HEK293 (cell line): Measurements from ENCODE around the gene PPM1N.

Experiments used
- CTCF ChIP-seq: fragments of 450-650 bp; formaldehyde crosslinking; IDR thresholded peaks from 2 replicates; pipeline ENCODE4 v1.5.1; 2016; ENCODE audit warnings: missing biosample characterization, missing genetic modification characterization
- REST ChIP-seq: fragments of 450-650 bp; formaldehyde crosslinking; IDR thresholded peaks from 2 replicates; pipeline ENCODE4 v1.5.1; 2016; ENCODE audit warnings: missing biosample characterization, missing genetic modification characterization
- TCF7L2 ChIP-seq: IDR thresholded peaks from 2 replicates; pipeline ENCODE4 v1.6.1; 2011; ENCODE audit warnings: low read depth, mild to moderate bottlenecking, inconsistent platforms, low read length, moderate library complexity, borderline replicate concordance
- YY1 ChIP-seq: fragments of 450-650 bp; formaldehyde crosslinking; IDR thresholded peaks from 2 replicates; pipeline ENCODE4 v1.5.1; 2018; ENCODE audit warnings: missing biosample characterization, missing genetic modification characterization
- ZBTB20 ChIP-seq: fragments of 450-650 bp; formaldehyde crosslinking; IDR thresholded peaks from 2 replicates; pipeline ENCODE4 v1.5.1; 2016; ENCODE audit warnings: missing biosample characterization, missing genetic modification characterization
- ZIC2 ChIP-seq: fragments of 450-650 bp; formaldehyde crosslinking; IDR thresholded peaks from 2 replicates; pipeline ENCODE4 v1.5.1; 2016; ENCODE audit warnings: missing biosample characterization, missing genetic modification characterization
- ZNF121 ChIP-seq: fragments of 450-650 bp; formaldehyde crosslinking; IDR thresholded peaks from 2 replicates; pipeline ENCODE4 v1.5.1; 2016; ENCODE audit warnings: missing biosample characterization, missing genetic modification characterization
- ZNF146 ChIP-seq: fragments of 450-650 bp; formaldehyde crosslinking; IDR thresholded peaks from 2 replicates; pipeline ENCODE4 v1.5.1; 2016; ENCODE audit warnings: missing biosample characterization, missing genetic modification characterization
- ZNF248 ChIP-seq: fragments of 450-650 bp; formaldehyde crosslinking; IDR thresholded peaks from 2 replicates; pipeline ENCODE4 v1.5.1; 2017; ENCODE audit warnings: missing biosample characterization, missing genetic modification characterization
- ZNF335 ChIP-seq: fragments of 450-650 bp; formaldehyde crosslinking; conservative IDR thresholded peaks from 2 replicates; pipeline ENCODE4 v1.5.1; 2016; ENCODE audit warnings: missing biosample characterization, missing genetic modification characterization
- ZNF391 ChIP-seq: fragments of 450-650 bp; formaldehyde crosslinking; IDR thresholded peaks from 2 replicates; pipeline ENCODE4 v1.5.1; 2016; ENCODE audit warnings: low read depth, missing biosample characterization, missing genetic modification characterization, borderline replicate concordance
- ZNF629 ChIP-seq: fragments of 450-650 bp; formaldehyde crosslinking; IDR thresholded peaks from 2 replicates; pipeline ENCODE4 v1.5.1; 2017; ENCODE audit warnings: missing biosample characterization, missing genetic modification characterization
- ZNF660 ChIP-seq: fragments of 450-650 bp; IDR thresholded peaks from 2 replicates; pipeline ENCODE4 v1.5.1; 2018; ENCODE audit warnings: missing biosample characterization, mild to moderate bottlenecking, missing genetic modification characterization

GRCh38 chr19:45527731-45528130 lies 29.5 kb downstream of the PPM1N start:
- TF ChIP-seq CTCF (tag by site-specific recombination) = no peak
- no peak for TF ChIP-seq ZNF335 (tag by site-specific recombination)
- TF ChIP-seq ZNF660 (tag by site-specific recombination) = no peak
- no peak for TF ChIP-seq ZNF391
- no peak for TF ChIP-seq TCF7L2
- TF ChIP-seq ZBTB20 (tag by site-specific recombination) = no peak
- TF ChIP-seq ZNF146 (tag by site-specific recombination) = no peak
- TF ChIP-seq ZIC2 (tag by site-specific recombination) = no peak
- no peak for TF ChIP-seq ZNF629 (tag by site-specific recombination)
- TF ChIP-seq REST (tag by site-specific recombination) = no peak
- no peak for TF ChIP-seq ZNF121
- no peak for TF ChIP-seq ZNF248 (tag by site-specific recombination)
- TF ChIP-seq YY1 (tag by site-specific recombination) = no peak
